SU-DHL-6 (cell line): ENCODE measurements around the gene LINGO1.

ENCODE experiments used
- H2AFZ ChIP-seq: fragments of 200-600 bp; sonication (generic); 2 replicates; pipeline ENCODE4 v1.6.1; 2014; ENCODE audit warnings: low read depth, mild to moderate bottlenecking, moderate library complexity, mixed read lengths, antibody characterized with exemption, low read length; ENCODE audit not compliant: severe bottlenecking
- H3F3A ChIP-seq: fragments of 200-600 bp; shearing (Covaris generic); 2 replicates; pipeline ENCODE4 v1.6.0; 2016; ENCODE audit warnings: antibody characterized with exemption, mild to moderate bottlenecking; ENCODE audit not compliant: insufficient read depth
- H3K27ac ChIP-seq: fragments of 200-600 bp; sonication (generic); 2 replicates; pipeline ENCODE4 v1.5.1; 2016; ENCODE audit warnings: low read depth, mild to moderate bottlenecking, low read length, moderate library complexity, mixed read lengths
- H3K27me3 ChIP-seq: fragments of 200-600 bp; sonication (generic), shearing (Covaris generic); 2 replicates; pipeline ENCODE4 v1.6.0; 2014; ENCODE audit warnings: mild to moderate bottlenecking, low read length
- H3K36me3 ChIP-seq: fragments of 200-600 bp; sonication (generic); 2 replicates; pipeline ENCODE4 v1.6.1; 2014; ENCODE audit warnings: mild to moderate bottlenecking, low read length, mixed read lengths
- H3K4me2 ChIP-seq: fragments of 300-600, 200-600 bp; shearing (Covaris generic), sonication (generic); 2 replicates; pipeline ENCODE4 v1.6.0; 2014; ENCODE audit warnings: low read length, low read depth, mild to moderate bottlenecking; ENCODE audit not compliant: poor library complexity, severe bottlenecking
- H3K4me3 ChIP-seq: fragments of 200-600 bp; sonication (generic); 2 replicates; pipeline ENCODE4 v1.5.1; 2014; ENCODE audit warnings: antibody characterized with exemption, low read length, mild to moderate bottlenecking, mixed read lengths; ENCODE audit not compliant: insufficient read depth, poor library complexity, severe bottlenecking
- H3K79me2 ChIP-seq: fragments of 200-600 bp; sonication (generic); 2 replicates; pipeline ENCODE4 v1.6.1; 2014; ENCODE audit warnings: mild to moderate bottlenecking, low read length, moderate library complexity; ENCODE audit not compliant: insufficient read depth
- H3K9ac ChIP-seq: fragments of 200-600 bp; sonication (generic); 2 replicates; pipeline ENCODE4 v1.7.0; 2014; ENCODE audit warnings: mild to moderate bottlenecking, low read length
- H3K9me2 ChIP-seq: fragments of 200-600 bp; sonication (generic); replicated peaks from 2 replicates; pipeline ENCODE4 v1.6.1; 2014; ENCODE audit warnings: low read length; ENCODE audit not compliant: insufficient read depth
- H3K9me3 ChIP-seq: fragments of 200-600 bp; sonication (generic); 2 replicates; pipeline ENCODE4 v1.6.1; 2014; ENCODE audit warnings: low read length, mixed read lengths; ENCODE audit not compliant: insufficient read depth
- H4K20me1 ChIP-seq: fragments of 200-600 bp; sonication (generic); 2 replicates; pipeline ENCODE4 v1.6.1; 2014; ENCODE audit warnings: low read depth, mild to moderate bottlenecking, antibody characterized with exemption, low read length, moderate library complexity, mixed read lengths
- EZH2phosphoT487 ChIP-seq: fragments of 200-600 bp; sonication (generic), shearing (Covaris generic); conservative IDR thresholded peaks from 2 replicates; pipeline ENCODE4 v1.6.1; 2018; ENCODE audit warnings: mild to moderate bottlenecking, antibody characterized with exemption, low read length, moderate library complexity, mixed read lengths
- TF ChIP-seq, protein P1 (sequence below): fragments of 200-600 bp; sonication (generic); IDR thresholded peaks from one replicate; pipeline ENCODE4 v1.5.1; 2017; ENCODE audit warnings: antibody characterized with exemption, mild to moderate bottlenecking, low read length, moderate library complexity; ENCODE audit not compliant: insufficient read depth, poor library complexity, severe bottlenecking

LINGO1 gene

DNA sequence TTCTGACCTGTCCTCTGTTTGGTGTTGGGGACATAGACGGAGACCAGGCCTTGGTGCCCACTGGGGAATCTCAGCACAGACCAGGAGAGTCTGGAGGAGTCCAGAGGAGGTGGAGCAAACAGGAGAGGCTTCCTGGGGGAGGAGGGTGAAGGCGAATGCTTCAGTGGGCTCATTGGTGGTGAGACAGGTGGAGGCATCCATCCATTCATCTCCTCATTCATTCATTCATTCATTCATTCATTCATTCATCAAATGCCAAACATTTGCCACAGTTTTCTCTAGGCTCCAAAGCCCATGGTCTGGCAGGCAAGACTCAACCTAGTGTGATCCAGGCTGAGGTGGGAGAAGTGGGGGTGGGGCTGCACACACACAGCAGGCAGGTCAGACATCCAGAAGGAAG is 7.9 kb upstream of the LINGO1 start:
- Histone ChIP-seq H3K36me3 (no peaks in the 10 kb centered on the region), H3K9me3 (no peaks in the 10 kb centered on the region), H3K79me2 (no peaks in the 10 kb centered on the region), H3F3A (no peaks in the 10 kb centered on the region), H3K27ac (no peak overlapping the region), H3K9ac (no peak overlapping the region), H3K9me2 (no peaks in the 10 kb centered on the region), H4K20me1 (no peaks in the 10 kb centered on the region), H3K27me3 (no peaks in the 10 kb centered on the region), H2AFZ (no peak overlapping the region), H3K4me2 (no peak overlapping the region), H3K4me3 (no peak overlapping the region)
- no peak for TF ChIP-seq EZH2phosphoT487
- TF ChIP-seq, protein P1, sequence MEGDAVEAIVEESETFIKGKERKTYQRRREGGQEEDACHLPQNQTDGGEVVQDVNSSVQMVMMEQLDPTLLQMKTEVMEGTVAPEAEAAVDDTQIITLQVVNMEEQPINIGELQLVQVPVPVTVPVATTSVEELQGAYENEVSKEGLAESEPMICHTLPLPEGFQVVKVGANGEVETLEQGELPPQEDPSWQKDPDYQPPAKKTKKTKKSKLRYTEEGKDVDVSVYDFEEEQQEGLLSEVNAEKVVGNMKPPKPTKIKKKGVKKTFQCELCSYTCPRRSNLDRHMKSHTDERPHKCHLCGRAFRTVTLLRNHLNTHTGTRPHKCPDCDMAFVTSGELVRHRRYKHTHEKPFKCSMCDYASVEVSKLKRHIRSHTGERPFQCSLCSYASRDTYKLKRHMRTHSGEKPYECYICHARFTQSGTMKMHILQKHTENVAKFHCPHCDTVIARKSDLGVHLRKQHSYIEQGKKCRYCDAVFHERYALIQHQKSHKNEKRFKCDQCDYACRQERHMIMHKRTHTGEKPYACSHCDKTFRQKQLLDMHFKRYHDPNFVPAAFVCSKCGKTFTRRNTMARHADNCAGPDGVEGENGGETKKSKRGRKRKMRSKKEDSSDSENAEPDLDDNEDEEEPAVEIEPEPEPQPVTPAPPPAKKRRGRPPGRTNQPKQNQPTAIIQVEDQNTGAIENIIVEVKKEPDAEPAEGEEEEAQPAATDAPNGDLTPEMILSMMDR = no peak

DNA sequence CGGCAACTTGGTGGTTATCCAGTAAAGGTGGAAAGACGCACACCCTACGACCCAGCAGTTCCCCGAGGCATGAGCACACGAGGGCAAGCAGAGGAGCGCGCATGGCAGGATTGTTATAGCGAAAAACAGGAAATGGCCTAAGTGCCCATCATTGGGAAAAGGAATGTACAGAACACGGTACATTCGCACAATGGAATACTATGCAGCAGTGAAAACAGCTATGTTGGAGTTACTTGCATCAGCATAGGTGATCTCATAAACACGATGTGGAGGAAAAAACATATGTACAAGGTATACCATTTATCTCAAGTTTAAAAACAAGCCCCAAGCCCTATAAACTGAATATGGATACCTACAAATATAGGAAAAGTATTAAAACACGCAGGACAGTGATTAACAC is 6.7 kb upstream of the LINGO1 start:
- Histone ChIP-seq H3F3A (no peaks in the 10 kb centered on the region), H2AFZ (no peak overlapping the region), H3K9me3 (no peaks in the 10 kb centered on the region), H3K27me3 (no peaks in the 10 kb centered on the region), H3K4me3 (no peak overlapping the region), H3K9me2 (no peaks in the 10 kb centered on the region), H3K9ac (no peak overlapping the region), H3K36me3 (no peaks in the 10 kb centered on the region), H4K20me1 (no peaks in the 10 kb centered on the region), H3K4me2 (no peak overlapping the region), H3K79me2 (no peaks in the 10 kb centered on the region), H3K27ac (no peak overlapping the region)
- TF ChIP-seq EZH2phosphoT487 = no peak
- TF ChIP-seq, protein P1 = no peak

DNA sequence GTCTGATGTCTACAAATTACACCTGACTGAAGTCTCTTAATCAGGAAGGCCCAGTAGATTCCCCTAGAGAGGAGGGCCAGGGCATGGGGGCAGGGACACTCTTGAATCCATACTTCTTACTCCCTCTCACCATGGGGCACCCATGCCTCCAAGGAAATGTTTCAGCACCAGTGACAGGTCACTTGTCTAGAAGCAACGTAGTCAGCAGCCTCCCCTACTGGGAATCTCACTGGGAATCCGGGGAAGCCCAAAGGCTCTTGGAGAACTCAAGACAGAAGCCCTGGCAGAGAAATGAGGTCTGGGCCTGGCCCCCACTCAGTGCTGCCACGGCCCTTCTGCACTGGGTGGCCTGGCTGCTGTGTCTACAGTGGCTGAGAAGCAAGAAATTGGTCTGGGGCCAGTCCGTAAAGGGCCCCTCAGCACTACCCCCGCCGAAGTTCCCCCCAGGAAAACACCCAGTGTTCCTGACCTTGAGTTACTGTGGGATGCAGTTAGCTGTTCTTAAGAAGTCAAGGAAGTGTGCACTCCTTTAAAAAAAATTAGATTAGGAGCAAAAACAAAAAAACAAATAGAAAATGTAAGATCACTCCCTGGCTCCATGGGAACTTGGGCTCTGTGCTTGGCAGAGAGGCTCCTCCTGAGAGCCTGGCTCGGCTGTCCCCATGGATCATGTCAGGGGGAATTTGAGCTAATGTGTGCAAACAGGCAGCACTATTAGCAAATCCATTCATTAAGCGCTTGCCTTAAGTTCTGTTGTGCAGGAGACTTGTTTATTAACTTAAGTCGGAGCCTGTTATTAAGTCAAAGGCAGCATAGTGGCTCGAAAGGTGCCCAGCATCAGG is 5.4 kb upstream of the LINGO1 start:
- no peak overlapping the region for H3K9ac ChIP-seq
- H4K20me1 ChIP-seq = no peaks in the 10 kb centered on the region
- no peak overlapping the region for H2AFZ ChIP-seq
- no peaks in the 10 kb centered on the region for H3K36me3 ChIP-seq
- H3K27ac ChIP-seq = no peak overlapping the region
- no peaks in the 10 kb centered on the region for H3K79me2 ChIP-seq
- no peaks in the 10 kb centered on the region for H3K9me3 ChIP-seq
- H3F3A ChIP-seq = no peaks in the 10 kb centered on the region
- no peaks in the 10 kb centered on the region for H3K9me2 ChIP-seq
- TF ChIP-seq EZH2phosphoT487 = no peak
- H3K27me3 ChIP-seq = no peaks in the 10 kb centered on the region
- no peak overlapping the region for H3K4me2 ChIP-seq
- no peak overlapping the region for H3K4me3 ChIP-seq

DNA sequence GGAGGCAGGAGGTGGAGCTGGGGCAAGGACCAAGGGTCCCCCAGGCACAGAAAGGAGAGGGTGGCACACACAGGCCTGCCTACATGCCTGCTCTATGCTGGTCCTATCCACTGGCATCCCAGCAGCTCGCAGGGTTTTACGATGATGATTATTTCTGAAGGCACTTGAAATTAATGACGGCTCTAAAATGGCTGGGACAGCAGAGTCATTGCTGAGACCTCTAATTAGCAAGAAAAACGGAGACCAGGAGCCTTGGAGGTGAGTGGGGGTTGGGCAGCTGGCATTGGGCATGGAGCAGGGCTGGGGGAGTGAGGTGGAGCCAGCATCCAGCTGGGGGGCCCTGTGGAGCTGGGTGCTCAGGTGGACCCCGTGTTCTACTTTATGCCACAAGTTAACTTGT is 3.5 kb upstream of the LINGO1 start:
- no peak overlapping the region for H2AFZ ChIP-seq
- H3K36me3 ChIP-seq = no peaks in the 10 kb centered on the region
- no peak overlapping the region for H3K4me3 ChIP-seq
- H3K4me2 ChIP-seq = no peak overlapping the region
- TF ChIP-seq EZH2phosphoT487 = no peak
- TF ChIP-seq, protein P1 = no peak
- no peaks in the 10 kb centered on the region for H3K9me2 ChIP-seq
- H3F3A ChIP-seq = no peaks in the 10 kb centered on the region
- no peak overlapping the region for H3K9ac ChIP-seq
- no peaks in the 10 kb centered on the region for H3K9me3 ChIP-seq
- no peak overlapping the region for H3K27ac ChIP-seq
- no peaks in the 10 kb centered on the region for H3K79me2 ChIP-seq
- no peaks in the 10 kb centered on the region for H3K27me3 ChIP-seq
- no peaks in the 10 kb centered on the region for H4K20me1 ChIP-seq
